GM23338 (cell line): ENCODE data around the gene ADTRP.

Experiments used
- CREB1 ChIP-seq: fragments of 250-450 bp; sonication (Bioruptor Pico); IDR thresholded peaks from 2 replicates; pipeline ENCODE4 v1.5.0; 2020; ENCODE audit warnings: low read depth, mild to moderate bottlenecking, moderate library complexity
- CTCF ChIP-seq, 2 experiments: fragments of 200-600 bp in 1 of 2; sonication (generic) in 1 of 2; conservative IDR thresholded peaks; 2 replicates each; pipeline versions ENCODE4 v1.5.1 to v1.6.1; 2016 to 2017; ENCODE audit warnings: antibody characterized with exemption in 2 of 2, low read depth in 2 of 2, mild to moderate bottlenecking in 2 of 2, moderate library complexity in 1 of 2
- ETS1 ChIP-seq: IDR thresholded peaks from 2 replicates; pipeline ENCODE4 v1.6.1; 2016; ENCODE audit warnings: antibody characterized with exemption
- EZH2 ChIP-seq: fragments of 200-600 bp; sonication (generic); IDR thresholded peaks from one replicate; pipeline ENCODE4 v1.8.0; 2017; ENCODE audit warnings: antibody characterized with exemption, mild to moderate bottlenecking, low read depth; ENCODE audit not compliant: unreplicated experiment
- EZH2phosphoT487 ChIP-seq: fragments of 200-600 bp; sonication (generic); IDR thresholded peaks from one replicate; pipeline ENCODE4 v1.8.1; 2018; ENCODE audit warnings: antibody characterized with exemption; ENCODE audit not compliant: unreplicated experiment
- JUNB ChIP-seq: IDR thresholded peaks from one replicate; pipeline ENCODE4 v1.6.1; 2016; ENCODE audit warnings: antibody characterized with exemption; ENCODE audit not compliant: unreplicated experiment
- POLR2AphosphoS5 ChIP-seq: IDR thresholded peaks from 2 replicates; pipeline ENCODE4 v1.6.1; 2016; ENCODE audit warnings: antibody characterized with exemption, low read depth
- REST ChIP-seq: IDR thresholded peaks from one replicate; pipeline ENCODE4 v1.6.1; 2018; ENCODE audit warnings: antibody characterized with exemption; ENCODE audit not compliant: unreplicated experiment
- ZNF462 ChIP-seq: fragments of 250-450 bp; sonication (Bioruptor Pico); IDR thresholded peaks from 2 replicates; pipeline ENCODE4 v1.5.0; 2020; ENCODE audit warnings: mild to moderate bottlenecking, moderate library complexity

GRCh38 chr6:11804135-11804534 is 25.5 kb upstream of the ADTRP start:
- TF ChIP-seq CREB1 (no peak), CTCF (conservative IDR thresholded peaks at IDR 0.05; ENCODE audit: low read depth in 2 of 2) (no peak), POLR2AphosphoS5 (no peak), REST (no peak), ZNF462 (no peak), ETS1 (no peak), EZH2 (no peak), EZH2phosphoT487 (no peak), JUNB (no peak)
